SK-N-SH (cell line): ENCODE results near the gene METTL27.

Experiments used
- CTCF ChIP-seq: fragments of 200-600 bp; sonication (generic); IDR thresholded peaks from 2 replicates; pipeline ENCODE4 v1.6.1; 2017; ENCODE audit warnings: antibody characterized with exemption, mild to moderate bottlenecking, moderate library complexity
- NRF1 ChIP-seq: IDR thresholded peaks from 2 replicates; pipeline ENCODE4 v1.6.1; 2012; ENCODE audit warnings: low read depth, mild to moderate bottlenecking, low read length
- POLR2AphosphoS5 ChIP-seq: IDR thresholded peaks from 2 replicates; pipeline ENCODE4 v1.6.1; 2012; ENCODE audit warnings: low read depth, low read length
- TAF1 ChIP-seq: IDR thresholded peaks from 2 replicates; pipeline ENCODE4 v1.6.1; 2012; ENCODE audit warnings: low read depth, mild to moderate bottlenecking, low read length, moderate library complexity, borderline replicate concordance

- TF ChIP-seq CTCF = no peak
- no peak for TF ChIP-seq POLR2AphosphoS5
- TF ChIP-seq NRF1 = no peak
- TF ChIP-seq TAF1 = no peak
Measured at GRCh38 chr7:73810998-73811360, 31.3 kb downstream of the METTL27 start.
